Measurements from ENCODE around the gene TPO.

DNA sequence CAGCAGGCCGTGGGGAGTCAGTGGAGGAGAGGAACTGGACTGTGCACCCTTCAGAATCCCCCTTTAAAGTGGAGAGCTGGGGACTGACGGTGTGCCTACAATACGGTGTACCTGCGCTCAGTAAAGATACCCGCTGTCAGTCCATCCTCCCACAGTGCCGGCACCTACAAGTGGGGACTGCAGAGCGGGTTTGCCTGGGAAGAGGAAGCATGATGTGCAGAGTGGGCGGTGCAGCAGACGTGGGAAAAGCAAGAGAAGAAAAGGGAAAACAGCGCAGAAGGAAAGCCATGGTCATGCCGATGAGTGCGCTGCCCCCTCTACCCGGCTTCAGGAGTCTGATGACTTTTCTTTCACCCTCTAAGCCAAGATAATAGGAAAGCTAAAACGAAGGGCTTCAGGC, 148.0 kb downstream of the TPO start:
- TF ChIP-seq POLR2A (IDR thresholded peaks at IDR 0.05) = no peak
- TF ChIP-seq, protein P1, sequence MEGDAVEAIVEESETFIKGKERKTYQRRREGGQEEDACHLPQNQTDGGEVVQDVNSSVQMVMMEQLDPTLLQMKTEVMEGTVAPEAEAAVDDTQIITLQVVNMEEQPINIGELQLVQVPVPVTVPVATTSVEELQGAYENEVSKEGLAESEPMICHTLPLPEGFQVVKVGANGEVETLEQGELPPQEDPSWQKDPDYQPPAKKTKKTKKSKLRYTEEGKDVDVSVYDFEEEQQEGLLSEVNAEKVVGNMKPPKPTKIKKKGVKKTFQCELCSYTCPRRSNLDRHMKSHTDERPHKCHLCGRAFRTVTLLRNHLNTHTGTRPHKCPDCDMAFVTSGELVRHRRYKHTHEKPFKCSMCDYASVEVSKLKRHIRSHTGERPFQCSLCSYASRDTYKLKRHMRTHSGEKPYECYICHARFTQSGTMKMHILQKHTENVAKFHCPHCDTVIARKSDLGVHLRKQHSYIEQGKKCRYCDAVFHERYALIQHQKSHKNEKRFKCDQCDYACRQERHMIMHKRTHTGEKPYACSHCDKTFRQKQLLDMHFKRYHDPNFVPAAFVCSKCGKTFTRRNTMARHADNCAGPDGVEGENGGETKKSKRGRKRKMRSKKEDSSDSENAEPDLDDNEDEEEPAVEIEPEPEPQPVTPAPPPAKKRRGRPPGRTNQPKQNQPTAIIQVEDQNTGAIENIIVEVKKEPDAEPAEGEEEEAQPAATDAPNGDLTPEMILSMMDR (IDR thresholded peaks at IDR 0.05) = no peak
- no peak for TF ChIP-seq POLR2AphosphoS5 (IDR thresholded peaks at IDR 0.05)
